Pancreas (tissue), 10 donors: ENCODE data around the gene VPS54. TPM values are rescaled to one million over a fixed set of nuclear protein-coding genes. Genes with fewer than 3 reads are reported as not detected.

ENCODE experiments used
- ATAC-seq, 4 donors: fragments of 200-7000 bp; cut with Tn5 transposase; one replicate each; pipeline versions ENCODE4 v1.8.0 to v1.9.1; 2020; ENCODE audit warnings: mild to moderate bottlenecking in 4 of 4, moderate library complexity in 4 of 4
- DNase-seq, 6 donors: peaks; one replicate each; pipeline ENCODE4 v3.0.0-alpha.2; 2020
- FAIRE-seq: peaks from 2 replicates; lab custom pipeline; 2012; peaks lifted over from hg19 to GRCh38; lab: Jason Lieb, UNC
- H3K27ac ChIP-seq, 4 donors: fragments of 200-600 bp; sonication (generic); 1 replicate in 3 of 4; 2 replicates in 1 of 4; pipeline versions ENCODE4 v1.5.0 to v1.8.0; 2020
- H3K27me3 ChIP-seq, 4 donors: fragments of 200-600 bp; one replicate each; pipeline ENCODE4 v1.8.0; 2021
- H3K36me3 ChIP-seq, 3 donors: fragments of 200-600 bp; sonication (generic) in 1 of 3; one replicate each; pipeline versions ENCODE4 v1.5.0 to v1.8.0; 2020 to 2021
- H3K4me1 ChIP-seq, 3 donors: fragments of 200-600 bp; one replicate each; pipeline ENCODE4 v1.8.0; 2021
- H3K4me3 ChIP-seq, 4 donors: fragments of 200-600 bp; sonication (generic) in 2 of 4; one replicate each; pipeline versions ENCODE4 v1.5.0 to v1.8.0; 2020 to 2021
- H3K9me3 ChIP-seq, 4 donors: fragments of 200-600 bp; one replicate each; pipeline ENCODE4 v1.8.0; 2021
- CTCF ChIP-seq, 4 donors: fragments of 200-600 bp; sonication (generic) in 3 of 4; IDR thresholded peaks; one replicate each; pipeline versions ENCODE4 v1.5.0 to v1.8.0; 2021; ENCODE audit warnings: antibody characterized with exemption in 4 of 4
- WGBS, 2 donors: extraction: QIAGEN DNeasy Blood & Tissue Kit; methylation state at CpG; one replicate each; pipeline ENCODE4 v1.1.7; 2013; 5-methylcytosine and 5-hydroxymethylcytosine counted together
- intact Hi-C, 3 donors: fragments of 100-400 bp; cut with DNase I; formaldehyde crosslinking; loops; one replicate each; pipeline versions ENCODE4 v1.11.1 to v1.14.2; 2022
- polyA plus RNA-seq, 2 donors: library from polyadenylated mRNA; stranded (reverse); fragments of 200-250 nt; gene quantifications; one replicate each; pipeline ENCODE4 v1.2.3, GENCODE V29; 2013
- total RNA-seq, 6 donors: library from RNA; stranded (reverse); fragmentation: NEBNext Ultra II Directional in 4 of 6; extraction: Animal tissue kit (Norgen Biotek cat#: 25700) in 4 of 6; gene quantifications; one replicate each; pipeline versions ENCODE4 v1.2.1 to v1.2.4, GENCODE V29; 2021 to 2023
- donor health status: healthy with polysubstance abuse.
- donor health status: DM: no; HTN: no; CAD: no; lungs with moderate emphysema.
- donor health status: DM: no; HTN: no; CAD: no.
- donor health status: control.
- donor health status: control.
- donor health status: Bipolar disorder and iron deficiency.
- donor health status: DM: yes; HTN: yes; CAD: no.
- donor health status: DM: no; HTN: no; CAD: no.
- donor health status: DM: no; HTN: no; CAD: no.
- donor health status: DM: yes; HTN: yes; CAD: no.

VPS54 gene
- total and polyA plus RNA-seq, 8 donors, result 7.9 to 18.1 (median 13.0) TPM

- peaks cover 8 to 15% (median 14%) of the 10 kb centered on the region in 3 donors for H3K4me1 ChIP-seq
- 42 to 50% methylated on average over 3 of the region's 3 CpGs for WGBS, 2 donors
- H3K27me3 ChIP-seq, result no peaks in the 10 kb centered on the region
- H3K36me3 ChIP-seq, result no peaks in the 10 kb centered on the region
- peak; percentile 53 to 74 (median 66) for ATAC-seq
- no peak for TF ChIP-seq CTCF (IDR thresholded peaks at IDR 0.05)
- FAIRE-seq, result no peak
- no peak for DNase-seq
- intact Hi-C loops, result no loop called here
- no peak overlapping the region for H3K4me3 ChIP-seq
- H3K27ac ChIP-seq, result peak overlapping the region; percentile 25 to 84 (median 56)
- H3K9me3 ChIP-seq, result no peaks in the 10 kb centered on the region
Observed at GRCh38 chr2:64063454-64063853, 44.2 kb upstream of the VPS54 start.

- Histone ChIP-seq H3K27me3 (no peaks in the 10 kb centered on the region), H3K36me3 (no peaks in the 10 kb centered on the region), H3K4me1 (peaks cover 8 to 15% (median 14%) of the 10 kb centered on the region in 3 donors), H3K27ac (peak overlapping the region; percentile 25 to 84 (median 56)), H3K4me3 (no peak overlapping the region), H3K9me3 (no peaks in the 10 kb centered on the region)
- no peak for TF ChIP-seq CTCF (IDR thresholded peaks at IDR 0.05)
- intact Hi-C loops, result no loop called here
- ATAC-seq, result peak; percentile 81 to 85 (median 84)
- FAIRE-seq, result no peak
- DNase-seq, result peak in 4 of 6 donors; percentile 34 to 76 (median 64)
Observed at GRCh38 chr2:64062840-64063239, 43.6 kb upstream of the VPS54 start.

- Histone ChIP-seq H3K27ac (no peak overlapping the region), H3K9me3 (no peaks in the 10 kb centered on the region), H3K4me3 (no peak overlapping the region), H3K4me1 (peaks cover 8 to 9% (median 8%) of the 10 kb centered on the region in 3 donors), H3K36me3 (no peaks in the 10 kb centered on the region), H3K27me3 (no peaks in the 10 kb centered on the region)
- DNase-seq (no peak), ATAC-seq (no peak), FAIRE-seq (no peak)
- intact Hi-C loops, result loop anchor here in 2 of 3 donors (10.0 kb wide), 2 partner anchors 86 to 446 kb away; partner anchors contain the start of gene PELI1 (in 1 of the 2)
- TF ChIP-seq CTCF (IDR thresholded peaks at IDR 0.05), result no peak
Observed at GRCh38 chr2:64059270-64059669, 40.0 kb upstream of the VPS54 start.

- H3K4me3 ChIP-seq, result no peak overlapping the region
- no peaks in the 10 kb centered on the region for H3K9me3 ChIP-seq
- 92% methylated on average over 2 of the region's 2 CpGs for WGBS, 2 donors
- H3K36me3 ChIP-seq, result no peaks in the 10 kb centered on the region
- no peaks in the 10 kb centered on the region for H3K4me1 ChIP-seq
- no peak overlapping the region for H3K27ac ChIP-seq
- intact Hi-C loops, result loop anchor here in 2 of 3 donors (10.0 kb wide), 2 partner anchors 89 to 449 kb away; partner anchors contain the start of gene PELI1 (in 1 of the 2)
- H3K27me3 ChIP-seq, result no peaks in the 10 kb centered on the region
- FAIRE-seq, result no peak
- ATAC-seq, result no peak
- no peak for TF ChIP-seq CTCF (IDR thresholded peaks at IDR 0.05)
- DNase-seq, result no peak
Observed at GRCh38 chr2:64056021-64056420, 36.8 kb upstream of the VPS54 start.

- ATAC-seq (no peak), FAIRE-seq (no peak), DNase-seq (no peak)
- H3K36me3 ChIP-seq, result no peaks in the 10 kb centered on the region
- intact Hi-C loops, result loop anchor here in 2 of 3 donors (10.0 kb wide), 2 partner anchors 90 to 450 kb away; partner anchors contain the start of gene PELI1 (in 1 of the 2)
- H3K9me3 ChIP-seq, result no peaks in the 10 kb centered on the region
- no peak for TF ChIP-seq CTCF (IDR thresholded peaks at IDR 0.05)
- H3K4me1 ChIP-seq, result peaks cover 0 to 3% (median 0%) of the 10 kb centered on the region in 3 donors
- no peak overlapping the region for H3K27ac ChIP-seq
- 81 to 97% methylated on average over 4 of the region's 4 CpGs for WGBS, 2 donors
- no peaks in the 10 kb centered on the region for H3K27me3 ChIP-seq
- H3K4me3 ChIP-seq, result no peak overlapping the region
Observed at GRCh38 chr2:64054161-64054915, 35.1 kb upstream of the VPS54 start.
